Mesothelial cell of epicardium (in vitro differentiated cells): Measurements from ENCODE around the gene CTBP2. TPM values are rescaled to one million over a fixed set of nuclear protein-coding genes. Genes with fewer than 3 reads are reported as not detected.

Experiments used
- DNase-seq, 2 experiments: peaks; one replicate each; pipeline ENCODE4 v3.0.0; 2021; ENCODE audit warnings: low spot score in 2 of 2; ENCODE audit not compliant: unreplicated experiment in 2 of 2
- H3K27ac Mint-ChIP-seq: 2 replicates; pipeline ENCODE4 v1.8.0; 2021; ENCODE audit warnings: mixed read lengths
- H3K27me3 Mint-ChIP-seq: 2 replicates; pipeline ENCODE4 v1.8.0; 2021; ENCODE audit warnings: low read depth, mixed read lengths
- H3K36me3 Mint-ChIP-seq: 2 replicates; pipeline ENCODE4 v1.8.0; 2021; ENCODE audit warnings: mixed read lengths
- H3K4me1 Mint-ChIP-seq: 2 replicates; pipeline ENCODE4 v1.8.0; 2021; ENCODE audit warnings: mixed read lengths
- H3K4me3 Mint-ChIP-seq: 2 replicates; pipeline ENCODE4 v1.8.0; 2021; ENCODE audit warnings: mild to moderate bottlenecking, moderate library complexity, mixed read lengths
- H3K9me3 Mint-ChIP-seq: 2 replicates; pipeline ENCODE4 v1.8.0; 2021; ENCODE audit warnings: mixed read lengths
- total RNA-seq: library from RNA; stranded (reverse); gene quantifications from 3 replicates; pipeline ENCODE4 v1.2.1, GENCODE V29; 2021
- TF ChIP-seq, protein P1 (sequence below): fragments of 200-600 bp; sonication (generic); IDR thresholded peaks from one replicate; pipeline ENCODE4 v1.5.0; 2021; ENCODE audit warnings: antibody characterized with exemption; ENCODE audit not compliant: unreplicated experiment

The CTBP2 gene
- total RNA-seq, 1 donor from 2014 or later = 122 TPM

DNA sequence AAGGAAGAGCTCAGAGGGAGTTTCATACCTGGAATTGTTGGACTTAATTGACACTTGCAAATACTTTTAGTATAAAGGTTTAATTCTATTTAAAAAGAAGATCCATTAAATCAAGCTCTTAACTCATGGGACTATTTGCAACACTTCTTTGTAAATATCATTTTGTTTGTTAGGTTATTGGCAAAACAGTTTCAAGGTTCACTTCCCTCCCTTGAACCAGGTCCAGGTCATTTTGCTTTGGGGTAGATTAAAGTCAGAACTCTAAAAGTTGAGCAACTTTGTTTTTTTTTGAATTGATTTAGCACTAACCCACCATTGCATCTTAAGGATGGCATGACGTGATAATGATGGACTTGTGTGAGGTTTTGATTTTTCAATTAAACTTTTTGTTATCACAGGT is 172.6 kb downstream of the CTBP2 start:
- Mint-ChIP-seq H3K36me3 (peaks cover 46% of the 10 kb centered on the region), H3K27ac (no peak overlapping the region), H3K4me3 (no peak overlapping the region), H3K4me1 (peaks cover 4% of the 10 kb centered on the region), H3K27me3 (no peaks in the 10 kb centered on the region), H3K9me3 (no peaks in the 10 kb centered on the region)
- TF ChIP-seq, protein P1, sequence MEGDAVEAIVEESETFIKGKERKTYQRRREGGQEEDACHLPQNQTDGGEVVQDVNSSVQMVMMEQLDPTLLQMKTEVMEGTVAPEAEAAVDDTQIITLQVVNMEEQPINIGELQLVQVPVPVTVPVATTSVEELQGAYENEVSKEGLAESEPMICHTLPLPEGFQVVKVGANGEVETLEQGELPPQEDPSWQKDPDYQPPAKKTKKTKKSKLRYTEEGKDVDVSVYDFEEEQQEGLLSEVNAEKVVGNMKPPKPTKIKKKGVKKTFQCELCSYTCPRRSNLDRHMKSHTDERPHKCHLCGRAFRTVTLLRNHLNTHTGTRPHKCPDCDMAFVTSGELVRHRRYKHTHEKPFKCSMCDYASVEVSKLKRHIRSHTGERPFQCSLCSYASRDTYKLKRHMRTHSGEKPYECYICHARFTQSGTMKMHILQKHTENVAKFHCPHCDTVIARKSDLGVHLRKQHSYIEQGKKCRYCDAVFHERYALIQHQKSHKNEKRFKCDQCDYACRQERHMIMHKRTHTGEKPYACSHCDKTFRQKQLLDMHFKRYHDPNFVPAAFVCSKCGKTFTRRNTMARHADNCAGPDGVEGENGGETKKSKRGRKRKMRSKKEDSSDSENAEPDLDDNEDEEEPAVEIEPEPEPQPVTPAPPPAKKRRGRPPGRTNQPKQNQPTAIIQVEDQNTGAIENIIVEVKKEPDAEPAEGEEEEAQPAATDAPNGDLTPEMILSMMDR = no peak
- DNase-seq = no peak

DNA sequence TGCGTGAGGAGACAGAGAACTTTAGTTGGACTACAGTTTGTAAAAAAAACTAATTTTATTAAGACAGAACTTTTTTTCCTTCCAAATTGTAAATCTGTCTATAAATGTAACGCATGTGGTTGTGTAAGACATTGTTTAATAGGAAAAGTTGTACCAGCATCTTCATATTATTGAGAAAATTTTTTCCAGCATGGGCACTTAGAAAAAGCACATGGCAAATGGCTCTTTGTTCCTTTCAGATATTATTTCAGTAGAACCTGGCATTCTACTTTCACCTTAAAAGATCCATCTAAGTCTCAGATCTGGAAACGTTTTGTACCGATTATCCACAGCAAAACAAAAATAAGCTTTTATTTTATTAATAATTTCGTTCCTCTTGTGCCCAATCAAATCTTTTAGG is 175.2 kb downstream of the CTBP2 start:
- H3K27ac Mint-ChIP-seq = no peak overlapping the region
- DNase-seq = no peak
- peaks cover 4% of the 10 kb centered on the region for H3K4me1 Mint-ChIP-seq
- no peaks in the 10 kb centered on the region for H3K27me3 Mint-ChIP-seq
- TF ChIP-seq, protein P1 = no peak
- H3K36me3 Mint-ChIP-seq = peaks cover 42% of the 10 kb centered on the region
- H3K9me3 Mint-ChIP-seq = no peaks in the 10 kb centered on the region
- H3K4me3 Mint-ChIP-seq = no peak overlapping the region

GRCh38 chr10:124984376-124984775 is 176.0 kb downstream of the CTBP2 start:
- H3K9me3 Mint-ChIP-seq = no peaks in the 10 kb centered on the region
- H3K36me3 Mint-ChIP-seq = peaks cover 44% of the 10 kb centered on the region
- no peaks in the 10 kb centered on the region for H3K27me3 Mint-ChIP-seq
- H3K27ac Mint-ChIP-seq = no peak overlapping the region
- H3K4me1 Mint-ChIP-seq = peaks cover 4% of the 10 kb centered on the region
- no peak overlapping the region for H3K4me3 Mint-ChIP-seq
- TF ChIP-seq, protein P1 = no peak
- no peak for DNase-seq

- H3K27me3 Mint-ChIP-seq = no peaks in the 10 kb centered on the region
- H3K4me3 Mint-ChIP-seq = no peak overlapping the region
- peaks cover 4% of the 10 kb centered on the region for H3K4me1 Mint-ChIP-seq
- no peak for DNase-seq
- peaks cover 38% of the 10 kb centered on the region for H3K36me3 Mint-ChIP-seq
- H3K9me3 Mint-ChIP-seq = no peaks in the 10 kb centered on the region
- peak overlapping the region; percentile 32 for H3K27ac Mint-ChIP-seq
- TF ChIP-seq, protein P1 = no peak
Observed at GRCh38 chr10:124983321-124983720, 177.0 kb downstream of the CTBP2 start.

DNA sequence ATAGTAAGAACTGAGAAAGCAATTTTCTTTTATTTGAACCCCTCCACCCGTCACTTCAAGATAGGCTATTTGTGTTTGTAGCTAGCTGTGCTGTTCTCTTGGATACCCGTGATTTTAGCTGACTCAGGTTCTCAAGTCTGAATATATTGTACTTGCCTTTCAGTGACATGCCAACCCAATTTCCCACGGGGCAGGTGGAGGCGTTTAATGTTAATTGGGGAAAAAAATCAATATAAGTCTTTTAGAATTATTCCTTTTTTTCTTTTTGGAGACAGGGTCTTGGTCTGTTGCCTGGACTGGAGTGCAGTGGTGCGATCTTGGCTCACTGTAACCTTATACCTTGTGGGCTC is 182.0 kb downstream of the CTBP2 start:
- Mint-ChIP-seq H3K4me1 (peaks cover 4% of the 10 kb centered on the region), H3K36me3 (peaks cover 34% of the 10 kb centered on the region), H3K4me3 (no peak overlapping the region), H3K27ac (no peak overlapping the region), H3K9me3 (no peaks in the 10 kb centered on the region), H3K27me3 (no peaks in the 10 kb centered on the region)
- DNase-seq = no peak
- TF ChIP-seq, protein P1 = no peak
